ENCODE data around the gene PUS1. TPM values are rescaled to one million over a fixed set of nuclear protein-coding genes. Genes with fewer than 3 reads are reported as not detected.

PUS1 gene
- total and polyA plus RNA-seq, 2 of the 8 experiments (the other 6 are each of a cell fraction or from before 2014, with no cell fraction given): 48.1 to 81.2 TPM

DNA sequence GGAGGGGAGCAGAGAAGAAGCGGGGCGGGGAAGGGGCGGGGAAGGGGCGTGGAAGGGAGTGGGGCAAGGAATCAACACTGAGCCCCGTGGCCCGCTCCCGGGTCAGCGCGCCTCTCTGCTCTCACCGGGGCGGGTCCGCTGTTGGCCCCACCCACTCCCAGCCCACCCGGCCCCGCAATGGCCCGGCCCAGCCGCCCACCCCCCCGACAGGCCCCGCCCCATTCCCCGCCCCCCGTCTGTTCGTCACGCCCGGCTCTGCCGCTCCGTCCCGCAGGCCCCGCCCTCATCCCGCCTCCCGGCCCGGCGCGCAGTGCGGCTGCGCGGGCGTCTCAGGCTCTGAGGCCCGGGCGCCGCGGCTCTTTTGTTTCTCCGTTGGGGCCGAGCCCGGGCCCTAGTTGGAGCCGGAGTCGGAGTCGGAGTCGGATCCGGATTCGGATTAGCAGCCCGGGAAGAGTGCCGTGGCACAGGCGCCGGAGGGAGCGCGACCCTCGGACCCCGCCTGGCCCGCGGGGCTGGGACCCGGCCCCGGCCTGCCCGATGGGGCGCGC, 34.7 kb upstream of the PUS1 start, which contains the start of gene ULK1 (continued):
- TF ChIP-seq PHF8 (conservative IDR thresholded peaks at IDR 0.05; ENCODE audit: low read depth, low read length): peak; percentile 83
- TF ChIP-seq TBP (IDR thresholded peaks at IDR 0.05; ENCODE audit: low read depth, low read length): peak; percentile 79
- TF ChIP-seq USF2 (IDR thresholded peaks at IDR 0.05; ENCODE audit: low read length): no peak
- no peak for TF ChIP-seq JUN (IDR thresholded peaks at IDR 0.05; ENCODE audit: low read depth, low read length)
- no peak for TF ChIP-seq CTBP2 (IDR thresholded peaks at IDR 0.05; ENCODE audit: borderline replicate concordance, insufficient read depth, insufficient read length, low read length)
- TF ChIP-seq ATF3 (IDR thresholded peaks at IDR 0.05; ENCODE audit: insufficient read depth, low read depth, low read length): no peak
- TF ChIP-seq ASH2L (IDR thresholded peaks at IDR 0.05; ENCODE audit: low read length): no peak
- no peak for TF ChIP-seq CHD2 (IDR thresholded peaks at IDR 0.05; ENCODE audit: low read length)
- TF ChIP-seq MAX (IDR thresholded peaks at IDR 0.05): no peak
- peak; percentile 69 for TF ChIP-seq KDM4A (IDR thresholded peaks at IDR 0.05; ENCODE audit: low read depth, low read length, severe bottlenecking)
- TF ChIP-seq NRF1 (IDR thresholded peaks at IDR 0.05; ENCODE audit: low read depth, low read length): peak; percentile 86
- no peak for TF ChIP-seq SIRT6 (IDR thresholded peaks at IDR 0.05; ENCODE audit: low read length)
- no peak for TF ChIP-seq KDM5A (IDR thresholded peaks at IDR 0.05; ENCODE audit: low read length)
- no peak for TF ChIP-seq RXRA (IDR thresholded peaks at IDR 0.05; ENCODE audit: insufficient read depth, low read depth, low read length)
- no peak for TF ChIP-seq TEAD4 (IDR thresholded peaks at IDR 0.05; ENCODE audit: low read depth, low read length)
- TF ChIP-seq TAF1 (IDR thresholded peaks at IDR 0.05; ENCODE audit: low read depth, low read length): peak; percentile 90
- TF ChIP-seq ATF2 (IDR thresholded peaks at IDR 0.05; ENCODE audit: low read length): no peak
